ENCODE data around the gene DYRK1A.

The DYRK1A gene

GRCh38 chr21:37458669-37459276, 92.2 kb downstream of the DYRK1A start:
- H3K4me3 ChIP-seq (ENCODE audit: low read depth, low read length) = no peak overlapping the region
- no peak for DNase-seq (ENCODE audit: low read depth)
- TF ChIP-seq CTCF (IDR thresholded peaks at IDR 0.05; ENCODE audit: insufficient read depth, low read depth, low read length, missing control alignments) = no peak

- TF ChIP-seq CTCF (IDR thresholded peaks at IDR 0.05; ENCODE audit: insufficient read depth, low read depth, low read length, missing control alignments) = no peak
These were observed 93.0 kb downstream of the DYRK1A start for GRCh38 chr21:37459575-37459974.

GRCh38 chr21:37460196-37460595, 93.6 kb downstream of the DYRK1A start:
- H3K4me3 ChIP-seq (ENCODE audit: low read depth, low read length) = no peak overlapping the region
- DNase-seq (ENCODE audit: low read depth) = no peak
- TF ChIP-seq CTCF (IDR thresholded peaks at IDR 0.05; ENCODE audit: insufficient read depth, low read depth, low read length, missing control alignments) = no peak

More at GRCh38 chr21:37459575-37459974, 93.0 kb downstream of the DYRK1A start:
- no peak overlapping the region for H3K4me3 ChIP-seq (ENCODE audit: low read depth, low read length)
- DNase-seq (ENCODE audit: low read depth) = no peak

- DNase-seq (ENCODE audit: low read depth) = peak; percentile 60
- TF ChIP-seq CTCF (IDR thresholded peaks at IDR 0.05; ENCODE audit: insufficient read depth, low read depth, low read length, missing control alignments) = no peak
- no peak overlapping the region; the same call in 1 of the 2 replicates for H3K4me3 ChIP-seq (ENCODE audit: low read depth, low read length)
These were observed 94.9 kb downstream of the DYRK1A start for GRCh38 chr21:37461479-37461878.

GRCh38 chr21:37462087-37462861, 95.7 kb downstream of the DYRK1A start:
- H3K4me3 ChIP-seq (ENCODE audit: low read depth, low read length) = no peak overlapping the region
- no peak for DNase-seq (ENCODE audit: low read depth)
- no peak for TF ChIP-seq CTCF (IDR thresholded peaks at IDR 0.05; ENCODE audit: insufficient read depth, low read depth, low read length, missing control alignments)

- H3K4me3 ChIP-seq (ENCODE audit: low read depth, low read length) = no peak overlapping the region
- peak; percentile 68 for TF ChIP-seq CTCF (IDR thresholded peaks at IDR 0.05; ENCODE audit: insufficient read depth, low read depth, low read length, missing control alignments)
- DNase-seq (ENCODE audit: low read depth) = peak; percentile 60
These were observed 96.7 kb downstream of the DYRK1A start for GRCh38 chr21:37463083-37463801.

All from GM12865 (cell line).